Measurements from ENCODE around the gene RBP2. TPM values are rescaled to one million over a fixed set of nuclear protein-coding genes. Genes with fewer than 3 reads are reported as not detected.

RBP2 gene
- total and polyA plus RNA-seq, 2 of the 8 experiments (the other 6 are each of a cell fraction or from before 2014, with no cell fraction given) = not detected

DNA sequence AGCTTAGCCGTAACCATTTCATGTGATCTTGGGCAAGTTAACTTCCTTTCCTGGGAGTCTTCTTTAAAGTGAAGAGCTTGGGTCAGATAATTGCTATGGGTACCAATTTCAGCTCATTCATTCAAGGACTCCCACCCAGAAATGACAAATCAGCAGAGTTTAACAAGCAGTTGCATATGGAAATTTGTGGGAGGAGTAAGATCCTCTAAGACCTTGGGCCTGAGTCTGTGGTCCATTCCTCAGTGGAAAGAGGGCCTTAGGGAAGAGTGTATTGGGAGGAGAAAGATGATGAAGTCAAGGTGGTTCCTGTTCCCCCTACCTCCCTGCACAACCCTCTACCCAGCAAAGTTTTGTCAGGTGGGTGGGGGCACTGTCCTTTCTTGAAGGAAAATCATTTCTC, 42.1 kb downstream of the RBP2 start:
- 0 out of 2 replicates have a peak overlapping the region, but pooled peaks have one; percentile 16 for H2BK5ac ChIP-seq (ENCODE audit: low read depth, low read length)
- H3K27ac ChIP-seq (ENCODE audit: low read depth, low read length) = no peak overlapping the region
- TF ChIP-seq BCL11A (IDR thresholded peaks at IDR 0.05; ENCODE audit: low read depth in 2 of 2, low read length in 2 of 2) = no peak
- TF ChIP-seq FOSL1 (IDR thresholded peaks at IDR 0.05; ENCODE audit: insufficient read depth, low read depth, low read length) = no peak
- no peak for TF ChIP-seq GTF2F1 (IDR thresholded peaks at IDR 0.05; ENCODE audit: borderline replicate concordance, low read depth, low read length)
- TF ChIP-seq TAF1 (IDR thresholded peaks at IDR 0.05; ENCODE audit: low read depth, low read length) = no peak
- TF ChIP-seq TBP (IDR thresholded peaks at IDR 0.05; ENCODE audit: low read depth, low read length) = no peak
- TF ChIP-seq MAFK (IDR thresholded peaks at IDR 0.05; ENCODE audit: low read depth, low read length) = no peak
- TF ChIP-seq RBBP5 (IDR thresholded peaks at IDR 0.05; ENCODE audit: borderline replicate concordance, low read depth, low read length) = no peak
- DNase-seq (ENCODE audit: low read depth in 1 of 2, low spot score in 2 of 2) (no peak), FAIRE-seq (no peak)
- H3K36me3 ChIP-seq (ENCODE audit: control insufficient read depth in 2 of 4, insufficient read depth in 4 of 4, low read length in 3 of 4) = no peaks in the 10 kb centered on the region
- H2AK5ac ChIP-seq (ENCODE audit: low read depth, low read length) = no peak overlapping the region
- no peak overlapping the region for H3K23ac ChIP-seq (ENCODE audit: insufficient read length)
- no peaks in the 10 kb centered on the region for H3K9me3 ChIP-seq (ENCODE audit: insufficient read depth in 2 of 2, low read depth in 1 of 2, low read length in 1 of 2)
- no peak overlapping the region for H2AFZ ChIP-seq (ENCODE audit: low read length)
- H3K4me3 ChIP-seq (ENCODE audit: extremely low read depth in 1 of 4, insufficient read depth in 2 of 4, low read depth in 3 of 4, low read length in 4 of 4) = no peak overlapping the region
- H3K23me2 ChIP-seq (ENCODE audit: low read depth, low read length) = no peaks in the 10 kb centered on the region; the same call in 1 of the 2 replicates
- H3K4me2 ChIP-seq (ENCODE audit: insufficient read depth in 1 of 2, low read depth in 2 of 2, low read length in 2 of 2) = no peak overlapping the region
- ChIA-PET POLR2A (ENCODE audit: partially characterized antibody) (no interaction called here), CTCF (ENCODE audit: partially characterized antibody) (interaction anchor here (0.6 to 4.7 kb wide), 17 partner anchors 8 to 458 kb away, joined by 3 to 27 read pairs (median 3); no protein-coding TSS in a partner anchor)
- H3K4me1 ChIP-seq (replicated peaks in 1 of 4; ENCODE audit: control insufficient read depth in 3 of 4, insufficient read depth in 4 of 4, low read length in 3 of 4) = peaks cover 0 to 3% (median 0%) of the 10 kb centered on the region in 4 experiments; a peak in 1 of 7 replicates
- no peak overlapping the region for H3K18ac ChIP-seq (ENCODE audit: extremely low read depth, low read length)
- no peak overlapping the region for H4K8ac ChIP-seq (ENCODE audit: extremely low read depth, insufficient read depth, low read length)
- H2BK120ac ChIP-seq (replicated peaks; ENCODE audit: low read depth, low read length) = no peak overlapping the region
- no peak overlapping the region for H4K5ac ChIP-seq (ENCODE audit: insufficient read length, low read depth, low read length)
- H3K14ac ChIP-seq (ENCODE audit: insufficient read length) = no peak overlapping the region
- no peaks in the 10 kb centered on the region for H3K27me3 ChIP-seq (replicated peaks in 1 of 4; ENCODE audit: control insufficient read depth in 3 of 4, extremely low read depth in 1 of 4, insufficient read depth in 3 of 4, low read length in 3 of 4)
- H2BK20ac ChIP-seq (ENCODE audit: low read length) = no peak overlapping the region
- H3K4ac ChIP-seq (replicated peaks; ENCODE audit: insufficient read length, low read depth, low read length) = no peak overlapping the region
- 92% methylated on average over 1 of the region's 1 CpG; no CpG with 5 or more reads in 1 of the 2 experiments for WGBS, 2 experiments (ENCODE audit: extremely low coverage in 1 of 2, insufficient coverage in 1 of 2, insufficient read length in 1 of 2, insufficient replicate concordance in 2 of 2, low coverage in 1 of 2, low lambda C conversion rate in 2 of 2, missing lambda C conversion rate in 1 of 2)
- no peaks in the 10 kb centered on the region for H3K79me2 ChIP-seq (ENCODE audit: control insufficient read depth in 1 of 2, insufficient read depth in 2 of 2, low read length in 2 of 2)
- H4K91ac ChIP-seq (replicated peaks; ENCODE audit: insufficient read length, low read length) = no peak overlapping the region
- H2BK12ac ChIP-seq (ENCODE audit: low read depth, low read length) = no peak overlapping the region
- no peaks in the 10 kb centered on the region for H3K79me1 ChIP-seq (ENCODE audit: low read depth, low read length)
- H4K20me1 ChIP-seq (replicated peaks in 1 of 2; ENCODE audit: control insufficient read depth in 1 of 2, insufficient read depth in 2 of 2, low read length in 2 of 2) = no peaks in the 10 kb centered on the region
- H2BK15ac ChIP-seq (ENCODE audit: low read length) = no peak overlapping the region
- H3K9ac ChIP-seq (replicated peaks in 1 of 4; ENCODE audit: extremely low read depth in 1 of 4, low read depth in 3 of 4, low read length in 3 of 4) = no peak overlapping the region
- H3K56ac ChIP-seq (replicated peaks; ENCODE audit: insufficient read length, low read depth, low read length) = no peak overlapping the region
